Liver (tissue), 3 donors: ENCODE results near the gene SYT2.

Source experiments
- ATF3 ChIP-seq: IDR thresholded peaks from 2 replicates; pipeline ENCODE4 v1.6.1; 2016; ENCODE audit warnings: antibody characterized with exemption
- CTCF ChIP-seq: fragments of 150-350 bp; IDR thresholded peaks from 2 replicates; pipeline ENCODE4 v1.5.1; 2017; ENCODE audit warnings: improper control_type of control experiment, low read depth, low read length; ENCODE audit not compliant: missing input control
- EGR1 ChIP-seq, 2 donors: IDR thresholded peaks; 2 replicates each; pipeline ENCODE4 v1.6.1; 2016 to 2018; ENCODE audit warnings: antibody characterized with exemption in 2 of 2, low read depth in 2 of 2
- FOXA1 ChIP-seq: IDR thresholded peaks from 2 replicates; pipeline ENCODE4 v1.6.1; 2016; ENCODE audit warnings: antibody characterized with exemption
- GABPA ChIP-seq, 2 donors: IDR thresholded peaks in 1 of 2; conservative IDR thresholded peaks in 1 of 2; 2 replicates each; pipeline ENCODE4 v1.6.1; 2016; ENCODE audit warnings: antibody characterized with exemption in 2 of 2, mild to moderate bottlenecking in 1 of 2, moderate library complexity in 1 of 2
- JUND ChIP-seq, 2 donors: IDR thresholded peaks; 2 replicates each; pipeline ENCODE4 v1.6.1; 2016; ENCODE audit warnings: antibody characterized with exemption in 2 of 2
- MAX ChIP-seq: IDR thresholded peaks from 2 replicates; pipeline ENCODE4 v1.6.1; 2016; ENCODE audit warnings: antibody characterized with exemption
- NR2F2 ChIP-seq: IDR thresholded peaks from 2 replicates; pipeline ENCODE4 v1.6.1; 2016; ENCODE audit warnings: antibody characterized with exemption
- RAD21 ChIP-seq, 2 donors: IDR thresholded peaks; 2 replicates each; pipeline ENCODE4 v1.6.1; 2016; ENCODE audit warnings: antibody characterized with exemption in 2 of 2, mild to moderate bottlenecking in 2 of 2
- REST ChIP-seq: IDR thresholded peaks from 2 replicates; pipeline ENCODE4 v1.6.1; 2016; ENCODE audit warnings: antibody characterized with exemption, mild to moderate bottlenecking
- SP1 ChIP-seq: IDR thresholded peaks from 2 replicates; pipeline ENCODE4 v1.6.1; 2018; ENCODE audit warnings: antibody characterized with exemption, mild to moderate bottlenecking
- TAF1 ChIP-seq: conservative IDR thresholded peaks from 2 replicates; pipeline ENCODE4 v1.6.1; 2016; ENCODE audit warnings: antibody characterized with exemption, mild to moderate bottlenecking
- YY1 ChIP-seq: IDR thresholded peaks from 2 replicates; pipeline ENCODE4 v1.6.1; 2016; ENCODE audit warnings: antibody characterized with exemption, mild to moderate bottlenecking
- ZBTB33 ChIP-seq: IDR thresholded peaks from 2 replicates; pipeline ENCODE4 v1.6.1; 2016; ENCODE audit warnings: antibody characterized with exemption
- donor health status: healthy.
- donor health status: healthy.

GRCh38 chr1:202585590-202585933, 124.7 kb downstream of the SYT2 start:
- no peak for TF ChIP-seq RAD21 (IDR thresholded peaks at IDR 0.05)
- no peak for TF ChIP-seq CTCF
- no peak for TF ChIP-seq EGR1 (IDR thresholded peaks at IDR 0.05; ENCODE audit: low read depth in 2 of 2)
- TF ChIP-seq TAF1: no peak
- TF ChIP-seq SP1: no peak
- no peak for TF ChIP-seq FOXA1
- no peak for TF ChIP-seq MAX
- no peak for TF ChIP-seq YY1
- no peak for TF ChIP-seq JUND (IDR thresholded peaks at IDR 0.05)
- no peak for TF ChIP-seq NR2F2
- no peak for TF ChIP-seq REST
- TF ChIP-seq ATF3: no peak
- TF ChIP-seq ZBTB33: no peak
- no peak for TF ChIP-seq GABPA (IDR thresholded peaks at IDR 0.05 in 1 of 2, conservative IDR thresholded peaks at IDR 0.05 in 1 of 2)
